A549 (cell line): Measurements from ENCODE around the gene THYN1. TPM values are rescaled to one million over a fixed set of nuclear protein-coding genes. Genes with fewer than 3 reads are reported as not detected.
A peak's percentile ranks its signal among the peaks of the same experiment; 100 is the strongest.

ENCODE experiments used
- ATAC-seq, 2 experiments: fragments of 200-7000 bp in 1 of 2; fragments of >200 bp in 1 of 2; cut with Nextera tagmentation in 1 of 2; cut with Tn5 transposase in 1 of 2; 3 replicates each; pipeline versions ENCODE4 v1.8.0 to v1.9.1; 2018 to 2020; ENCODE audit warnings: mild to moderate bottlenecking in 1 of 2, moderate library complexity in 1 of 2
- CTCF ChIA-PET: fragments of 300-600 bp; sonication (Branson Sonifier 250); formaldehyde crosslinking; extraction: SDS; loops from one replicate; lab custom pipeline; 2021; ENCODE audit warnings: antibody characterized with exemption, inconsistent platforms; lab: Yijun Ruan, JAX
- POLR2A ChIA-PET: fragments of 350-600 bp; formaldehyde crosslinking; extraction: SDS; loops from one replicate; lab custom pipeline; 2021; ENCODE audit warnings: antibody characterized with exemption, inconsistent platforms; lab: Yijun Ruan, JAX
- DNase-seq, 2 experiments: peaks; one replicate each; pipeline versions ENCODE4 v3.0.0 to v3.0.0-alpha.2; 2011 to 2016; ENCODE audit warnings: low read depth in 1 of 2, low spot score in 1 of 2
- FAIRE-seq: peaks from 2 replicates; lab custom pipeline; 2011; peaks lifted over from hg19 to GRCh38; lab: Jason Lieb, UNC
- H3K27ac ChIP-seq, 2 experiments: fragments of >200 bp; sonication (Bioruptor Twin); formaldehyde crosslinking; 3 replicates each; pipeline ENCODE4 v1.5.1; 2016 to 2017
- H3K4me1 ChIP-seq: fragments of >200 bp; sonication (Bioruptor Twin); formaldehyde crosslinking; 3 replicates; pipeline ENCODE4 v1.6.1; 2016
- H3K4me2 ChIP-seq: fragments of >200 bp; sonication (Bioruptor Twin); formaldehyde crosslinking; 3 replicates; pipeline ENCODE4 v1.6.1; 2016
- H3K4me3 ChIP-seq: fragments of >200 bp; sonication (Bioruptor Twin); formaldehyde crosslinking; 3 replicates; pipeline ENCODE4 v1.5.1; 2016
- H3K9me3 ChIP-seq: fragments of >200 bp; sonication (Bioruptor Twin); formaldehyde crosslinking; 3 replicates; pipeline ENCODE4 v1.6.1; 2016
- BCL3 ChIP-seq: fragments of >200 bp; sonication (Bioruptor Twin); formaldehyde crosslinking; IDR thresholded peaks from 3 replicates; pipeline ENCODE4 v1.6.1; 2016
- CBX8 ChIP-seq: fragments of 200-600 bp; sonication (generic); IDR thresholded peaks from 2 replicates; pipeline ENCODE4 v1.6.1; 2016
- CEBPB ChIP-seq, 2 experiments: fragments of >200 bp in 1 of 2; sonication (Bioruptor Twin) in 1 of 2; formaldehyde crosslinking in 1 of 2; IDR thresholded peaks; 2 replicates each; pipeline ENCODE4 v1.6.1; 2012 to 2016
- CTCF ChIP-seq: fragments of >200 bp; sonication (Bioruptor Twin); formaldehyde crosslinking; IDR thresholded peaks from 3 replicates; pipeline ENCODE4 v1.5.1; 2016
- E2F6 ChIP-seq: IDR thresholded peaks from 2 replicates; pipeline ENCODE4 v1.6.1; 2012; ENCODE audit warnings: low read depth, borderline replicate concordance
- EP300 ChIP-seq, 2 experiments: fragments of >200 bp; sonication (Bioruptor Twin); formaldehyde crosslinking; IDR thresholded peaks; 2 replicates in 1 of 2; 3 replicates in 1 of 2; pipeline ENCODE4 v1.6.1; 2016 to 2017
- FOSB ChIP-seq: fragments of 250-450 bp; sonication (Bioruptor Pico); IDR thresholded peaks from 2 replicates; pipeline ENCODE4 v1.5.0; 2020; ENCODE audit warnings: mild to moderate bottlenecking, moderate library complexity
- FOSL2 ChIP-seq, 2 experiments: fragments of 450-650 bp in 1 of 2; fragments of >200 bp in 1 of 2; sonication (Bioruptor Twin) in 1 of 2; formaldehyde crosslinking; IDR thresholded peaks; 2 replicates each; pipeline versions ENCODE4 v1.5.0 to v1.6.1; 2016 to 2020; ENCODE audit warnings: mild to moderate bottlenecking in 1 of 2, moderate library complexity in 1 of 2
- HDAC2 ChIP-seq: fragments of 200-600 bp; sonication (generic); IDR thresholded peaks from 2 replicates; pipeline ENCODE4 v1.6.1; 2016
- HES2 ChIP-seq: fragments of >200 bp; sonication (Bioruptor Twin); formaldehyde crosslinking; IDR thresholded peaks from 2 replicates; pipeline ENCODE4 v1.6.1; 2016
- HEYL ChIP-seq: fragments of 250-450 bp; sonication (Bioruptor Pico); IDR thresholded peaks from 2 replicates; pipeline ENCODE4 v1.8.0; 2021; ENCODE audit warnings: mild to moderate bottlenecking, moderate library complexity
- HOXA7 ChIP-seq: fragments of 250-450 bp; sonication (Bioruptor Pico); IDR thresholded peaks from 2 replicates; pipeline ENCODE4 v1.5.0; 2020; ENCODE audit warnings: mild to moderate bottlenecking, moderate library complexity
- HOXB5 ChIP-seq: fragments of 250-450 bp; sonication (Bioruptor Pico); IDR thresholded peaks from 2 replicates; pipeline ENCODE4 v1.5.0; 2020; ENCODE audit warnings: mild to moderate bottlenecking, moderate library complexity
- JUN ChIP-seq, 2 experiments: fragments of >200 bp; sonication (Bioruptor Twin); formaldehyde crosslinking; IDR thresholded peaks; 2 replicates in 1 of 2; 3 replicates in 1 of 2; pipeline ENCODE4 v1.6.1; 2016 to 2017
- MAFK ChIP-seq: fragments of 450-650 bp; IDR thresholded peaks from 2 replicates; pipeline ENCODE4 v1.6.1; 2014; ENCODE audit not compliant: partially characterized antibody
- MAX ChIP-seq: IDR thresholded peaks from 2 replicates; pipeline ENCODE4 v1.6.1; 2012
- MAZ ChIP-seq: fragments of 150-350 bp; IDR thresholded peaks from 2 replicates; pipeline ENCODE4 v1.6.1; 2014; ENCODE audit warnings: antibody characterized with exemption, low read depth, low read length, borderline replicate concordance
- NPAS2 ChIP-seq: fragments of 250-450 bp; sonication (Bioruptor Pico); IDR thresholded peaks from 2 replicates; pipeline ENCODE4 v1.8.0; 2022; ENCODE audit warnings: mild to moderate bottlenecking, moderate library complexity, borderline replicate concordance
- PBX3 ChIP-seq: IDR thresholded peaks from 2 replicates; pipeline ENCODE4 v1.6.1; 2012
- RAD21 ChIP-seq, 2 experiments: fragments of >200 bp in 1 of 2; sonication (Bioruptor Twin) in 1 of 2; formaldehyde crosslinking in 1 of 2; IDR thresholded peaks in 1 of 2; conservative IDR thresholded peaks in 1 of 2; 2 replicates in 1 of 2; 3 replicates in 1 of 2; pipeline ENCODE4 v1.6.1; 2012 to 2018; ENCODE audit warnings: inconsistent platforms in 1 of 2
- RNF2 ChIP-seq: fragments of 200-600 bp; sonication (generic); IDR thresholded peaks from 2 replicates; pipeline ENCODE4 v1.6.1; 2016; ENCODE audit warnings: low read depth, mild to moderate bottlenecking, antibody characterized with exemption, moderate library complexity, borderline replicate concordance
- TP53 ChIP-seq: fragments of 250-450 bp; sonication (Bioruptor Pico); IDR thresholded peaks from 2 replicates; pipeline ENCODE4 v1.5.0; 2021; ENCODE audit warnings: mild to moderate bottlenecking, moderate library complexity
- ZC3H11A ChIP-seq: fragments of 450-650 bp; IDR thresholded peaks from 2 replicates; pipeline ENCODE4 v1.6.1; 2014; ENCODE audit warnings: antibody characterized with exemption, mild to moderate bottlenecking
- ZFP36 ChIP-seq: fragments of 450-650 bp; IDR thresholded peaks from 2 replicates; pipeline ENCODE4 v1.6.1; 2014; ENCODE audit warnings: borderline replicate concordance; ENCODE audit not compliant: partially characterized antibody
- WGBS: methylation state at CpG from one replicate; pipeline ENCODE4 v1.1.6; 2017; ENCODE audit errors: missing lambda C conversion rate; 5-methylcytosine and 5-hydroxymethylcytosine counted together
- polyA plus RNA-seq, 4 experiments: library from polyadenylated mRNA; depleted of rRNA in 3 of 4; stranded (reverse); fragments of >200 nt; fragmentation: RNase III in 1 of 4; extraction: RNeasy Plus Mini Kit Qiagen cat#74134 plus additional on column Dnase treatment in 1 of 4; gene quantifications; 2 replicates in 3 of 4; 3 replicates in 1 of 4; pipeline ENCODE4 v1.2.3, GENCODE V29; 2011 to 2017

THYN1 gene
- polyA plus RNA-seq, 2 of the 4 experiments (the other 2 are of a cell fraction), result 20.8 to 27.9 TPM

- Histone ChIP-seq H3K4me2 (no peak overlapping the region), H3K4me3 (no peak overlapping the region), H3K9me3 (no peaks in the 10 kb centered on the region), H3K27ac (no peak overlapping the region), H3K4me1 (no peaks in the 10 kb centered on the region)
- FAIRE-seq (no peak), DNase-seq (peak in 1 of 2 experiments; percentile 30), ATAC-seq (peak; percentile 94)
- TF ChIP-seq ZC3H11A, result no peak
- no peak for TF ChIP-seq FOSB (CRISPR knock-in tag)
- no peak for TF ChIP-seq MAFK
- no peak for TF ChIP-seq ZFP36
- no peak for TF ChIP-seq BCL3
- TF ChIP-seq HEYL (CRISPR knock-in tag), result no peak
- no peak for TF ChIP-seq EP300 (IDR thresholded peaks at IDR 0.05)
- peak; percentile 10; the same call in 1 of the 3 replicates for TF ChIP-seq CTCF
- 0 out of 5 replicates have a peak, but pooled peaks have one; percentile 7 to 13 for TF ChIP-seq RAD21 (conservative IDR thresholded peaks at IDR 0.05 in 1 of 2, IDR thresholded peaks at IDR 0.05 in 1 of 2)
- CTCF ChIA-PET, result interaction anchor here (0.6 to 2.1 kb wide), 8 partner anchors 10 to 317 kb away, joined by 3 to 12 read pairs (median 6); partner anchors contain the start of genes ACAD8, NCAPD3, THYN1 and VPS26B
- 65% methylated on average over 6 of the region's 7 CpGs for WGBS
- POLR2A ChIA-PET, result interaction anchor here (1.3 kb wide), 1 partner anchor 20 kb away, joined by 3 read pairs; the partner anchor contains the start of gene VPS26B
Measured at GRCh38 chr11:134244593-134244992, 8.6 kb downstream of the THYN1 start.

- POLR2A ChIA-PET, result interaction anchor here (1.3 kb wide), 1 partner anchor 19 kb away, joined by 3 read pairs; the partner anchor contains the start of gene VPS26B
- DNase-seq (no peak), FAIRE-seq (no peak), ATAC-seq (no peak)
- H3K9me3 ChIP-seq, result no peaks in the 10 kb centered on the region
- no peaks in the 10 kb centered on the region for H3K4me1 ChIP-seq
- H3K27ac ChIP-seq, result no peak overlapping the region
- H3K4me3 ChIP-seq, result no peak overlapping the region
- no peak for TF ChIP-seq HES2
- TF ChIP-seq JUN (IDR thresholded peaks at IDR 0.05), result no peak
- TF ChIP-seq ZC3H11A, result no peak
- TF ChIP-seq E2F6, result no peak
- no peak for TF ChIP-seq HDAC2
- H3K4me2 ChIP-seq, result no peak overlapping the region
- WGBS, result 96% methylated on average over 4 of the region's 4 CpGs
- CTCF ChIA-PET, result interaction anchor here (0.6 to 2.1 kb wide), 8 partner anchors 10 to 317 kb away, joined by 3 to 12 read pairs (median 6); partner anchors contain the start of genes ACAD8, NCAPD3, THYN1 and VPS26B
Measured at GRCh38 chr11:134243913-134244312, 9.2 kb downstream of the THYN1 start.

- Histone ChIP-seq H3K4me2 (no peak overlapping the region), H3K27ac (no peak overlapping the region), H3K4me1 (no peaks in the 10 kb centered on the region), H3K4me3 (no peak overlapping the region), H3K9me3 (no peaks in the 10 kb centered on the region)
- WGBS, result 90% methylated on average over 9 of the region's 9 CpGs
- POLR2A ChIA-PET, result no interaction called here
- no peak for FAIRE-seq
- no peak for TF ChIP-seq CEBPB (IDR thresholded peaks at IDR 0.05)
- no peak for TF ChIP-seq CBX8
- TF ChIP-seq MAX, result no peak
- TF ChIP-seq TP53 (CRISPR knock-in tag), result no peak
- no peak for TF ChIP-seq RNF2
- TF ChIP-seq FOSL2 (IDR thresholded peaks at IDR 0.05), result no peak
- TF ChIP-seq FOSL2 (CRISPR knock-in tag; IDR thresholded peaks at IDR 0.05), result no peak
- no peak for TF ChIP-seq NPAS2 (CRISPR knock-in tag)
- no peak for TF ChIP-seq PBX3
- no peak for TF ChIP-seq HOXB5 (CRISPR knock-in tag)
- TF ChIP-seq MAZ, result no peak
- TF ChIP-seq HOXA7 (CRISPR knock-in tag), result no peak
- ATAC-seq, result no peak
- CTCF ChIA-PET, result interaction anchor here (2.1 kb wide), 1 partner anchor 18 kb away, joined by 6 read pairs; the partner anchor contains the start of genes NCAPD3 and VPS26B
- DNase-seq, result no peak
Measured at GRCh38 chr11:134242376-134242775, 10.8 kb downstream of the THYN1 start.
